ENCODE measurements around the gene CAPZA2. TPM values are rescaled to one million over a fixed set of nuclear protein-coding genes. Genes with fewer than 3 reads are reported as not detected.
"Not testable (repeated sequence)": the region's sequence is repeated elsewhere in the genome, so short reads cannot be mapped to it uniquely, and the experiment has no call there.

Gene CAPZA2
- total and polyA plus RNA-seq, 9 of the 15 experiments (the other 6 are each of a cell fraction or from before 2014, with no cell fraction given) = 67.0 to 524 (median 176) TPM

GRCh38 chr7:116936844-116937243, 74.5 kb downstream of the CAPZA2 start:
- 29% methylated on average over 4 of the region's 4 CpGs for WGBS (ENCODE audit: insufficient coverage, low coverage, missing lambda C conversion rate)
- H4K20me1 ChIP-seq (replicated peaks; ENCODE audit: control insufficient read depth, insufficient read depth, low read length); H3K36me3 ChIP-seq (ENCODE audit: control insufficient read depth, insufficient read depth, low read length); in situ Hi-C loops (cut with MboI); H3K79me2 ChIP-seq (ENCODE audit: control insufficient read depth, insufficient read depth, low read length); H3K4me3 ChIP-seq; FAIRE-seq; CTCF ChIA-PET (ENCODE audit: low intra/inter-chr PET ratio); intact Hi-C loops (cut with micrococcal nuclease); DNase-seq (ENCODE audit: extremely low read depth in 1 of 4, low spot score in 3 of 4); H3K4me1 ChIP-seq (replicated peaks in 1 of 2; ENCODE audit: control insufficient read depth in 2 of 2, insufficient read depth in 2 of 2, low read length in 2 of 2); POLR2A ChIA-PET; H3K27ac ChIP-seq (ENCODE audit: extremely low read depth, low read depth, low read length); H3K9me1 ChIP-seq (ENCODE audit: control insufficient read depth, insufficient read depth, low read length); H3K9ac ChIP-seq (ENCODE audit: insufficient read depth in 1 of 2, low read depth in 2 of 2, low read length in 2 of 2); ATAC-seq; BruUV-seq (replicated peaks); H3K4me2 ChIP-seq (ENCODE audit: insufficient read depth, low read length); H3K9me3 ChIP-seq (replicated peaks; ENCODE audit: control insufficient read depth, insufficient read depth, low read depth, low read length); H3K27me3 ChIP-seq (ENCODE audit: control insufficient read depth in 2 of 2, insufficient read depth in 2 of 2, low read length in 2 of 2): not testable (repeated sequence)
- 0 out of 2 replicates have a peak overlapping the region, but pooled peaks have one; percentile 22 for H2AFZ ChIP-seq (ENCODE audit: low read depth, low read length)

- Histone ChIP-seq H3K4me1 (replicated peaks in 1 of 2; ENCODE audit: control insufficient read depth in 2 of 2, insufficient read depth in 2 of 2, low read length in 2 of 2) (no peaks in the 10 kb centered on the region; a peak in 1 of 5 replicates), H4K20me1 (replicated peaks; ENCODE audit: control insufficient read depth, insufficient read depth, low read length) (no peaks in the 10 kb centered on the region), H3K79me2 (ENCODE audit: control insufficient read depth, insufficient read depth, low read length) (no peaks in the 10 kb centered on the region), H3K36me3 (ENCODE audit: control insufficient read depth, insufficient read depth, low read length) (no peaks in the 10 kb centered on the region), H3K9me3 (replicated peaks; ENCODE audit: control insufficient read depth, insufficient read depth, low read depth, low read length) (no peaks in the 10 kb centered on the region), H3K9ac (ENCODE audit: insufficient read depth in 1 of 2, low read depth in 2 of 2, low read length in 2 of 2) (no peak overlapping the region), H3K4me2 (ENCODE audit: insufficient read depth, low read length) (no peak overlapping the region), H3K9me1 (ENCODE audit: control insufficient read depth, insufficient read depth, low read length) (no peaks in the 10 kb centered on the region), H3K27me3 (ENCODE audit: control insufficient read depth in 2 of 2, insufficient read depth in 2 of 2, low read length in 2 of 2) (no peaks in the 10 kb centered on the region), H3K27ac (ENCODE audit: extremely low read depth, low read depth, low read length) (no peak overlapping the region), H2AFZ (ENCODE audit: low read depth, low read length) (no peak overlapping the region), H3K4me3 (no peak overlapping the region)
- 24% methylated on average over 2 of the region's 2 CpGs for WGBS (ENCODE audit: insufficient coverage, low coverage, missing lambda C conversion rate)
- in situ Hi-C loops (cut with MboI) (no loop called here), intact Hi-C loops (cut with micrococcal nuclease) (no loop called here)
- no peak for FAIRE-seq
- ChIA-PET CTCF (ENCODE audit: low intra/inter-chr PET ratio) (no interaction called here), POLR2A (interaction anchor here (1.1 kb wide), 1 partner anchor 191 kb away, joined by 3 read pairs; no protein-coding TSS in a partner anchor)
- no TSS peak for BruUV-seq (replicated peaks)
- DNase-seq (ENCODE audit: extremely low read depth in 1 of 4, low spot score in 3 of 4) = no peak
- no peak for ATAC-seq
- no peak for TF ChIP-seq C11orf30 (IDR thresholded peaks at IDR 0.05; ENCODE audit: low read depth)
- TF ChIP-seq RBM17 (IDR thresholded peaks at IDR 0.05; ENCODE audit: borderline replicate concordance, low read depth, low read length) = no peak
- TF ChIP-seq ZNF77 (CRISPR knock-in tag; IDR thresholded peaks at IDR 0.05) = no peak
- TF ChIP-seq SAFB (IDR thresholded peaks at IDR 0.05; ENCODE audit: borderline replicate concordance, low read depth, low read length) = no peak
- TF ChIP-seq TCF3 (CRISPR knock-in tag; IDR thresholded peaks at IDR 0.05) = no peak
- TF ChIP-seq BRCA1 (IDR thresholded peaks at IDR 0.05) = no peak
- TF ChIP-seq BRCA1 (CRISPR knock-in tag; IDR thresholded peaks at IDR 0.05) = no peak
- TF ChIP-seq ZNF449 (CRISPR knock-in tag; IDR thresholded peaks at IDR 0.05) = no peak
- TF ChIP-seq LARP7 (IDR thresholded peaks at IDR 0.05) = no peak
- no peak for TF ChIP-seq TCF7L2 (IDR thresholded peaks at IDR 0.05; ENCODE audit: low read depth, low read length)
- TF ChIP-seq JUND (IDR thresholded peaks at IDR 0.05; ENCODE audit: borderline replicate concordance, low read depth, low read length) = no peak
- no peak for TF ChIP-seq JUND (tag; IDR thresholded peaks at IDR 0.05; ENCODE audit: borderline replicate concordance, low read depth, low read length)
- TF ChIP-seq ZNF444 (CRISPR knock-in tag; IDR thresholded peaks at IDR 0.05) = no peak
Observed at GRCh38 chr7:116938678-116939077, 76.3 kb downstream of the CAPZA2 start.

Measured in K562 (cell line).